Stimulated activated CD4-positive, alpha-beta T cell treated with anti-CD3 and anti-CD28 coated beads, TNF-alpha, amount 100 ng/mL, for 1 hour (primary cell): ENCODE results near the gene ELMO1.

Experiments
- DNase-seq, 3 donors: peaks; one replicate each; pipeline ENCODE4 v3.0.0-alpha.2; 2020; ENCODE audit warnings: low read depth in 3 of 3, low spot score in 1 of 3

Gene ELMO1, protein sequence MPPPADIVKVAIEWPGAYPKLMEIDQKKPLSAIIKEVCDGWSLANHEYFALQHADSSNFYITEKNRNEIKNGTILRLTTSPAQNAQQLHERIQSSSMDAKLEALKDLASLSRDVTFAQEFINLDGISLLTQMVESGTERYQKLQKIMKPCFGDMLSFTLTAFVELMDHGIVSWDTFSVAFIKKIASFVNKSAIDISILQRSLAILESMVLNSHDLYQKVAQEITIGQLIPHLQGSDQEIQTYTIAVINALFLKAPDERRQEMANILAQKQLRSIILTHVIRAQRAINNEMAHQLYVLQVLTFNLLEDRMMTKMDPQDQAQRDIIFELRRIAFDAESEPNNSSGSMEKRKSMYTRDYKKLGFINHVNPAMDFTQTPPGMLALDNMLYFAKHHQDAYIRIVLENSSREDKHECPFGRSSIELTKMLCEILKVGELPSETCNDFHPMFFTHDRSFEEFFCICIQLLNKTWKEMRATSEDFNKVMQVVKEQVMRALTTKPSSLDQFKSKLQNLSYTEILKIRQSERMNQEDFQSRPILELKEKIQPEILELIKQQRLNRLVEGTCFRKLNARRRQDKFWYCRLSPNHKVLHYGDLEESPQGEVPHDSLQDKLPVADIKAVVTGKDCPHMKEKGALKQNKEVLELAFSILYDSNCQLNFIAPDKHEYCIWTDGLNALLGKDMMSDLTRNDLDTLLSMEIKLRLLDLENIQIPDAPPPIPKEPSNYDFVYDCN

DNA sequence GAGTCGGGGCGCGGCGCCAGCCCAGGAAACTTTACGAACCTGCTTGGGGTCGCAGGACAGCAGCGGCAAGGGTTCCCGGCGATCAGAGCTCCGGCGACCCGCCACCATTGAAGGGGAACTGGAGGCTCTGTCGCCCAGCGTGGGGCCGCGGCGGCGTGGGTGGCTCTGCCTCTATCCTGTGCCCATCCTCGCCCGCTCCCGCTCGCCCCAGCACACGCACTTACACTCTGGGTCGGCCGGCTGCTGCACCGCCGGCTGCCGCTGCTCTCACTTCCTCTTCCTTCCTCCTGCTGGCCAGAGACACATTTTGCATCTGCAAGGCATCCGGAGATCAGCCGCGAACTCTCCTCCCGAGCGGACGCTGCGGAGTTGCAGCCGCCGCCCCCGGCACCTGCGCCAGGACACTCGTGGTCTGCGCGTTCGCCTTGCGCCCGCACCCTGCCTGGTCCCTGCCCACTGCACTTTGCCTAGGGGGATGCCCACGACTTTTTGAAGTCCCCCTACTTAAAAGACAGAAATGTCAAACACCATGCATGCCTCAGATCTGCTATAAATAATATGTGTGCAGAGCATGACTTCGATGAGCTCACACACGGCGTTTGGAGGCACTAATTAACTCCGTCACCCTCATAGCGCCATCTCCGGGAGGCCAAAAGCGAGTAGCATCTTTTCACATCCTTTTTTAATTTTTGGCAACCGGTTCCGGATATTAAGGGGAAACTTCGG, at the start of gene ELMO1:
ELMO1 (minus strand) TSS at position 229 of the 726 bp plus-strand sequence. CDS start 106,174 bp downstream, outside the sequence.
- DNase-seq = peak; percentile 46 to 59 (median 57)

DNA sequence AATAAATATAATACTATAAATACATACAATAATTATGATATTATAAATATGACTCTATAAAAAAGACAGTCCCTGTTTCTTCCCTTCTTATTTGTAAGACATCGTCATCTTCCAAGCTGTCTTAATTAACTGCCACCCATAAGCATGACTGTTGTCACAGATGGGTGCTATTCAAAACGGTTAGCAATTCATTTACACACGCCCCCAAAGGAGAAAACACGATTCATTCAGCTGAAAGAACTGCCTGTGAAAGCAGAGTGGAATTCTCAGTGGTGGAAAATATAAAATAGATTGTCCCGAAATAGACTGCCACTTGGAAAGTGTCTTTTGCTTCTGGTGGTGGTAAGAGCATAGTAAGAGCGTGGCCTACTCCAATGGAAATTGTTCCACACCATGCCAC, 48.9 kb upstream of the ELMO1 start:
- DNase-seq = no peak

DNA sequence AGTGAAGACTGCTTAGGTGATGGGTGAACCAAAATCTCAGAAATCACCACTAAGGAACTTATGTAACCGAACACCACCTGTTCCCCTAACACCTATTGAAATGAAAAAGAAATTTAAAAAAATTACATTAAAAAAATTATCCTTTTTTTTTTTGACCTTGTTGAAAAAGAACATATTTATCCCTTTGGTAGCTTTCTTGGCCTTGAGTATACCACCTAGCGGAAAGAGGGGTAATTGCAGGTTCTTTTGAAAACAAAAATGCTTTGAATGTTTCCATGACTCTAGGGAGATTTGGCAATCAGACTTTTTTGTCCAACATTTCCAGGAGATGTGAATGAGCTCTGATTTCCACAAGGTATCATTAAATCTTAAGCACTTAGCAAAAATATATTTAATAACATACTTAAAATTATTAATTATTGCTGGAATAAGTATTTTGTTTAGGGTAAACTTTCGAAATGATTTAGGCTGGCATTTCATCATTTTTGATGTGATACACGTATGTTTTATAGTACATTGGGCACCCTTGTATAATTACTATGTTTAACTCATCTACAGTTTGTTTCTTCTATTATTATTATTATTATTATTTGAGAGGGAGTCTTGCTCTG, 47.0 kb upstream of the ELMO1 start:
- DNase-seq = no peak

DNA sequence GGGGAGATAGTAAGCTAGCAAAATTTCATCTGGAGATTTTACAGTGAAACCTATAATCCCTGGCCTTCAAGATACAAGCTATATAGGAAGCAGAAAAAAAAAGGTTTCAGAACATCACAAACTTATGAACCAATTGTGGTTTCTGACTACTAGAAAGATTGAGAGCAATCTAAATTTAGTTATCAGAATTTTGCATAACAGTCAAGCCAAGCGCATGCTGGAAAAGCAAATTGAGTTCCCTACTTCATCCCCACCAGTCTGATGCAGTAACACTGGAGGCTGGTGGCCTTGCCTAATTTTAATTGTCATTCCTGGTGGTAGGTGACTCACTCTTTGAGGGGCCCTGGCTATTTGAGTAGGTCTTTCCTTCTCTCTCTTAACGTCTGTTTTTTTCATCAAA, 46.3 kb upstream of the ELMO1 start:
- DNase-seq = no peak

DNA sequence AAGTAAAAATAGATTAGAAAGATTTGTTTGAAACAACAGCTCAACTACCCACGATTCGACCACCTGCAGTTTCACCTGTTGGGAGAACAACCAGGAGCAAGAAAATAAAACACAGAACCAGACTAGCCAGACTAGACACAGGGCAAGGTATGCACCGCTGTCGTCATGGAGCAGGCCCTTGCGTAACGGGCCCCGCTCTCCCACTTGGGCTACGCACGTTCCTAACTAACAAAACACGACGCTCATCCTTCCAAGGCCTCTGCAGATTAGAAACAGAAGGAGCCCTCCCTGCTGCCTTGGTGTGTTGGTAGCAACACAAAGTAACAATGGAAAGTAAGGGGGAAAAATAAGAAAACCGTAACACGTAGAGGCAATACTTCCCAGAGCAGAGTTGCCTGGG, 45.1 kb upstream of the ELMO1 start:
- DNase-seq = no peak

DNA sequence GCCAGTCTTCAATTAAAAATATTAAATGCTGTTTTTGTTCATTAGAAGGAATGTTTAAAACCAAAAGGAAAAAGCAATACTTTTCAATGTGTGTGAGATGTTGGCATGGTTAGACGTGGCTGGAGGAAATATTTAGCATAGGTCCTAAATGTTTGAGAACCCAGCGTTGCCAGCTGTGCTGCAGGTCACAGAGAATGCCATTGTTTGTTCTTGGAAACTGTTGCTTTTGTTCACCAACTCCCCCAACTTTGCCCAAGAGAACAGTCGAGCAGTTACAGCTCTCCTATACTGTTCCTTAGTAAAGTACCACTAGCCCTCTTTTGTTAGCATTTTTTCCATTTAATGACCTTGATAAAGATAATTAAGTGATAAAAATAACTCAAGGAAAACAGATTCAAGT, 44.5 kb upstream of the ELMO1 start:
- no peak for DNase-seq

DNA sequence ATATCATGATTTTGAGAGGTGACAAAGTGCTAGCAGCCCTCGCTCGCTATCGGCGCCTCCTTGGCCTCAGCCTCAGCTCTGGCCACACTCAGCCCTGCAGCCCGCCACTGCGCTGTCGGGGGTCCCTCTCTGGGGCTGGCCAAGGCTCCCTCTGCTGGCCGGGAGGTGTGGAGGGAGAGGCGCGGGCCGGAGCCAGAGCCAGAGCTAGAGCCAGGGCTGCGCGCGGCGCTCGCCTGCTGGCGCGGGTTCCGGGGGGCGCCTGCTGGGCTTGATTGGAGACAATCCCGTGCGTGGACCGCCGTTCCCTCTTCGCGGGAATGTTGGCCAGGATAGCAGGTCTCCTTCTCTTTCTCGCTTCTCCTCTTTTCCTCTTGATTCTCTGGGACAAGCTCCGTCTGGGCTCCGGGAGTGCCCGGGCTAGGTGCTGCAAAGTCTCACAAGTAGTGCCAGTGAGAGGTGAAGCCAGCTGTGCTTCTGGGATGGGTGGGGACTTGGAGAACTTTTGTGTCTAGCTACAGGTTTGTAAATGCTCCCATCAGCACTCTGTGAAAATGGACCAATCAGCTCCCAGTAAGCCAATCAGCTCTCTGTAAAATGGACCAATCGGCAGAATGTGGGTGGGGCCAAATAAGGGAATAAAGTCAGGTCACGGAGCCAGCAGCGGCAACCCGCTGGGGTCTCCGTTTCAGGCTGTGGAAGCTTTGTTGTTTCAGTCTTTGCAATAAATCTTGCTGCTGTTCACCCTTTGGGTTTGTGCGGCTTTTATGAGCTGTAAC, 43.4 kb upstream of the ELMO1 start:
- DNase-seq = no peak

DNA sequence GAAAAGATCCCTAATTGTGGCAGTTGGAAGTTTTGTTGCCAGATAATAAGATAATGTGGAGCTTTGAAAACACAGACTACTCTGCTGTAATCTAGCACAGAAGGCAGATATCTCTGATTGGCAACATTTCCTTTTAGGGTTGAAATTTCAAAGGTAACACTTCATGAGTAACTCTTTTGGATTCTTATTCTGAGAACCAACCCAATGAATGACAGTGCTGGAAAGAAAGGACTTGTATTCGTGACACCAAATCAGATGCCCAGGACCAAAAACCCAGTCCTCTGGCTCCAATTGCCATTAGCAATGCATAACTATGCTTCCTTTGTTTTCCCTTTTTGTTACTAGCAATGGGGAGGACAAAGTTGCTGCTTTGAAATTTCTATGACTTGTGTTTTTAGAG, 41.0 kb upstream of the ELMO1 start:
- no peak for DNase-seq

DNA sequence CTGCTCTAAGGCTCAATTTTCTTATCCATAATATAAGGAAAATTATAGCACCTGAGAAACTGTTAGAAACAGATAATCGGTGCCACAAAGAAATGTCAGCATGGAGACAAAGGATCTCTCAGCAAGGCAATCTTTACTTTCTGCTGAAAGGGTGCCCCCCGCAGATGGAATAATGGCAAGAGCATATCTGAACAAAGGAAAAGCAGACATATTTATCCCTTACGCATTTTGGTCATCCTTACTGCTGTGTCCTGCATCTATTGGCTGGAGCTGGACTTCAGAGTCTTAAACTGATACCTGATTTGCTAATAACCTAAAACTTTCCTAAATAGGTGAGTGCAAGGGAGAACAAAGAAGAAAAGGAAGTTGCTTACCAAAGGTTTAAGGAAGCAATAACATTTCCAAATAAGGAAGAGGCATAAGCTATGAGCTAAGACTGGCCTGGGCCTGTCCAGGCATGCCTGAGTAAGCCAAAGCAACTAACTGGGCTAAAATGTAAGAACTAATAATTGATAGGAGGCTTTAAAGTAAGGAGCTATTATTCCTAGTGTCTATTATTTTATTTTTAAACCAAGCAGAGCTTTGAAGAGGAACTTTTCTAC, 39.6 kb upstream of the ELMO1 start:
- no peak for DNase-seq

DNA sequence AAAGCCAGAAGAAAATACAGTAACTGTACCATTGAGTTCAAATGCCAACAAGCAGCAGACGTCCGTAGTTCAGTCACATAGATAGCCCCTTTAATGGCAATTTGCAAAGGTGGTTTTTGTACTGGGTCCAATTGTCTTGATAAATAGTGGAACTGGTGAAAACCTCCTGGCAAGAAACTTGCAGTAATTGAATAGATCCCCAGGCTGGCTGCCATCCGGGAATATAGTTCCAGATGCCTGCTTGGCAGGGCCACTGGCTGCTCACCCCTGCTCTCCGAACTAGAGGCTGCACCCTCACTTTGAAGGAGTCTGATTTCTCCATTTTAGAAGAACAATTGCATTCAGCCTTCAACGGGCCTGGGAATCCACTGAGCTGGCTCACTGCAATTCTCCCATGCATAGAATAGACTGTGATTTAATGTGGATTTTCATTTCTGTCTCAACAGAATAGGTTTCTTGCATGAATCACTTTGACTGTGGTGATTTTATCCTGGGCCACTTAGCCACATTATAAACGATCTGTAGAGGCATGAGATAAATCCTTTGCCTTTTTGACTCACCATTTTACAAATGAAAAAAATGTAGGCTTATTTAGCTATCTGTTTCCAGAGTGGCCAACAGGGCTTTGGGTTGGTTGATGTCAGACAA, 35.9 kb upstream of the ELMO1 start:
- DNase-seq = no peak

DNA sequence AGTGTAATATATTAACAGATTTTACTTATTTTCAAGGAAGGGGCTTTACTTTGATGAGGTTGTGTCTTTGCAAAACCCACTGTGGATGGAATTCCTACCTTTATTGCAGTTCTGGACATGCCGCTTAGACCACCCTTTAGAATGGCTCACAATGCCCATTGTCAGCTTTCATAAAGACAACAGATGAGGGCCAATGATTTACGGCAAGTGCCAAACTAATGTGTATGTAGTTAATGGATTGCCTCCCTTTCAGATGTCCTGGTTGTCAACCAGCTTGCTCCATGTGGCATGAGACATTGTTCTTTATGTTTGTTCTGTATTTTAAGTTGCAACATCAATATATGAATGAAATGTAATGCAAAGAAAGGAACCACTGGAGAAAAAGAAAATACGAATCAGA, 35.0 kb upstream of the ELMO1 start:
- DNase-seq = no peak

DNA sequence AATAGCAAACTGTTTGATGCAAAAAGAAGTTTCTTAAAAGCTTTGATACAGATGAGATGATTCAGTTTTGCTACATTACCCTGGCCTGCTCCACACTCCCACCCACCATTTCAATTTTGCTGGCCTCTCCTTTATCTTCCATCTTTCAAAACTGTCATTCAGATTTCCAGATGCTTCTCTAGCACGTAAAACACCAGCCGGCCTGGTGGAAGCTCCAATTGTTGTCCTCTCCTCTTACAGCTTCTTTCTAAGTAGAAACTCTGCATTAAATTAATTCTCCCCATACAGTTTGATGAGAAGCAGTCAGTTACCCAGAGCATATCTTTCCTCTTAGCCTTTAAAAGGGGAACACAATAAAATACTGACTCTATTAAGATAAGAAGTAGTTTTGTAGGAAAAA, 34.3 kb upstream of the ELMO1 start:
- DNase-seq = no peak

DNA sequence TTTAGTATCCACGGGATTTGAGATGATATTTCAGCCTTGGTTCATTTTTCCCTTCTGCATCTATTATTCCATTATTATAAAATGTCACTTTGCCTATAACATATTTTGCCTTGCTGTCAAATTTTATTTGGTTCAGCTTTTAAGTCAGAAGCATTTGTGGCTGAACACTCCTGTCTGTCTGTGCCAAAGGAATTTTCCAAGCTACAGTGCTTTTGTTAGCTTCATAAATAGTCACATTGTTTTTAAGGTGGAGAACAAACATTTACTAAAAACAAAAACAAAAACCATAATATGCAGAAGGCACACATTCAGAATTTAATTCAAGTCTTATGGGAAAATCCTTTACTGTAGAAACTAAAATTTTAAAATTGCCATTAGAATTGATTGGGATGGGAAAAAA, 33.8 kb upstream of the ELMO1 start:
- no peak for DNase-seq

DNA sequence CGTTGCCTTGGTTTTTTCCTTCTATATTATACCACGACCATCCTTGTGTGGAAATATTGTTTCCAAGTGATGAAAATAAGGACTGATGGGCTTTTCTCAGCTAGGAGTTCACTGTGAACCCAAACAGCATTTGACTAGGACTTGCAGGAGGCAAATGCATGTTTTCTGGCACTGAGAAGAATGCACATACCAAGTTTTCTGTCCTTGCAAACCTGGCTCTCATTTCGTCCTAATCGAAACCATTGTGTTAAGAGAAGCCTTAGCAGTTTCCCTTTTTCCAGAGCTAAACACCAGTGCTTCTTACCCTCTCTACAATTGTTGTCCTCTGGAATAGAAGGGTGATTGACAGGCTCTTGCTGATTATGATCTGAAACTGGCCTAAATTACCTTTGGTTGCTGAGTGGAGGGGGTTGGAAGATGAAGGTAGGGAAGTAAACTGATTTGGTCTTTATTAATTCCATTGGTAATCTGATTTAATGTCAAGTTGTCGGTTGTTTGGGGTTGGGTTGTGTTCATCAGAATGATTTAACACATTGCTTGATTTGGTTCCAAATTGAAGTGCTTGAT, 33.1 kb upstream of the ELMO1 start:
- no peak for DNase-seq

DNA sequence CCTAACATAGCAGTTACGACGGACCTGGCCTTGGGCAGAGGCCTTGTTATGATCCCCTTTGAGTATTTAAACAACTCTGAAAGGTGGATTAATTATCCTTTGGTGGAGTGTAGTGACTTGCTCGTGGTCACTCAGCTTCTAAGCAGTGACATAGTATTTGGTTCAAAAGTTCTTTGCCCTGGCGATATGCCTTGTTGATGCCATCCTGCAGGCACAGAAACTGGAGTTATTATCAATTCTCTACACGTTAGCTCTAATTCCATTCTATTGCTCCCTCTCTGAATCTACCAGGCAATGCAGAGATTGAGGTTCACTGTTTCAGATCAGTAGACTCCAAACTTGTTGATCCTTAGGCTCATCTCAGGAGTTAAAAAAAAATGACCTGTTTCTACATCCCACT, 32.5 kb upstream of the ELMO1 start:
- no peak for DNase-seq

DNA sequence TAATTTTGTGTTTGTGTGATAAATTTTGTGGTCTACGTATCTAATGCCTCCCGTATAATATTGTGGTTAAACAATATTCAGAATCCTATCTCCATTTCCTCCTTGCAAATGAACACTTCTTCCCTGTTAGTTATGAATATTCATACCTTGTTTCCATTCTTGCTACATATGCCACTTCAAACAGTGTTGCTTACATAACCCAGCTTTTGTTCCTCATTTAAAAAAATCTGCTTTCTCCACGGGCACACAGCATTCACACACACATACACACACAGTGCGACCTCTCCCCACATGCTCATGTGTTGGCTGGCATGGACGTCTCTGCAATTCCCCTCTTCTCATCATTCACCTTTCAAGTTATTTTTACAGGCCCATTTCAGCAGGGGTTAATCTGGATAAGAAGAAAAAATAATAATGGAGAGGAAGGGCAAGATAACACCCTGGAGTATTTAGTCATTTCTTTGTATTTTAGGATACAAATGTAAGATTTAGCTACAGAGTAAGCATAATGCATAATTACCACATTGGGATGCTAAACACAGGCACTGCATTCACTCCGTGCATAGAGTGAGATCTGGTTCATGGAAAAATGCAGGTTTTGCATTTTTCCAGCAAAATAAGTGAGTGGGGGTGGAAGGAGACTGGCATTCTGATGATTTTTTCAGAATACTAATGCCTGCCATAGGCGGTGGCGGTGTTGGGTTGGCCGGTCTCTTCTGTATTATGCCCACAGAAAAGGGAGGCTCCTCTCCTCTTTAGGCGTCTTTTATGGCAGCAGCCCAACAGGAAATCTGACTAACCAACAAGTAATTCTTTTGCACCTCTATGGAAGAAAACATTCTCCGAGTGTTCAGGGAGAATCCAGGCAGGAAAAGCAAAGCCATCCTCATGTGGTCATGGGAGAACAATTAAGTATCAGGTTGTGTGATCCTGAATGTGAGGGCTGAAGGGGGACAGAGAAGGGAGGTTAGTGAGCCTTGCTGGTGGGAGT, 31.7 kb upstream of the ELMO1 start:
- no peak for DNase-seq

DNA sequence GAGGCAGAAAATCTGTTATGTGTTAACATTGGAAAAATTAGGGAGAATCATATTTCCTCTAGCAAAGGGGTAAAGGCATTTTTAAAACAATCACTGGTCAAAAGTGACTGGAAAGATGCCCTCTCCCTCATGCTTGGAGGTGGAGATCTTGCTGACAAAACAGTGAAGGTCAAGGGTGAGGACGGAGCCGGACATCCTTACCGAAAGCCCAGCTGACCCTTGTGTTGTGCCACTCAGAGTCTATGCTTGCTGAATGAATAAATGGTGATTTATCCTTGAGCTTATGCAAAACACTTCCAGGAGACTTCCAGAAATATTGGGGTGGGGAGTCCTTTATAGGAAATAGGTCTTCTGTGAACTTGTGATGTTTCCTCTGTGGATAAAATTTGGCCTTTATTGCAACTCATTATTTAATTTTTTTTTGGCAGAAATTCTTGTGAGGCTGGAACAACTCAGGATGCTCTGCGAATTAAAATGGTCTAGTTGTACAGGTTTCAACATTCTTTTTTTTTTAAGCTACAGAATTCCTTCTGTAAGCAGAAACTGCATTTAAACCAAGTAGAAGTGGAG, 28.3 kb upstream of the ELMO1 start:
- no peak for DNase-seq

DNA sequence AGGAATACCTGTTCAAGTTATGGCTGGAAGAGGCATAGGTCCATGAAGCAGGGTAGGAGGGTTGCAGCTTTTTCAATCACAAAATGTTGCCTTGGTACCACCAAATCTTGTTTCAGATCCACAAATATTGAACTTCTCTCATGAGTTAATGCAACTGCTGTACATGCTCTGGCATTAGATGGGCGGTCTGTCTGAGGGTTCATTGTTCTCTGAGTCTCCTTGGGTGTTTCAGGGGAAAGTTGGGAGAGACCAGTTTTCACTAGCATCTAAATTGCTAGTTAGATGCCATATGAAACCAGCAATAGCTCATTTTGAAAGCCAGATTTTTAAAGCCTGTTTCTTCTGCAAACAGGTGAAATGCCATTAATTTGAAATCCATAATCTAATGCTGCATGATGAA, 27.8 kb upstream of the ELMO1 start:
- no peak for DNase-seq
